HG03432 (cell line): ENCODE measurements around the gene ARPP21.
"Not testable (repeated sequence)": the region's sequence is repeated elsewhere in the genome, so short reads cannot be mapped to it uniquely, and the experiment has no call there.

ENCODE experiments used
- ATAC-seq: cut with Tn5 transposase; IDR thresholded peaks from one replicate; pipeline ENCODE4 v1.9.1; 2021; ENCODE audit warnings: mild to moderate bottlenecking, moderate library complexity; ENCODE audit not compliant: unreplicated experiment

Gene ARPP21

GRCh38 chr3:35776346-35776745, 137.0 kb downstream of the ARPP21 start:
- no peak for ATAC-seq

- no peak for ATAC-seq
These were observed 137.7 kb downstream of the ARPP21 start for GRCh38 chr3:35777065-35777464.

GRCh38 chr3:35777563-35778554, 138.5 kb downstream of the ARPP21 start:
- no peak for ATAC-seq

- ATAC-seq, result no peak
These were observed 140.3 kb downstream of the ARPP21 start for GRCh38 chr3:35779611-35780010.

GRCh38 chr3:35780800-35781199, 141.5 kb downstream of the ARPP21 start:
- ATAC-seq, result no peak

GRCh38 chr3:35781558-35781957, 142.2 kb downstream of the ARPP21 start:
- ATAC-seq, result no peak

GRCh38 chr3:35782355-35782754, 143.0 kb downstream of the ARPP21 start:
- no peak for ATAC-seq

- no peak for ATAC-seq
These were observed 144.8 kb downstream of the ARPP21 start for GRCh38 chr3:35784169-35784568.

- ATAC-seq, result no peak
These were observed 146.0 kb downstream of the ARPP21 start for GRCh38 chr3:35785234-35785888.

GRCh38 chr3:35787936-35788335, 148.6 kb downstream of the ARPP21 start:
- no peak for ATAC-seq

- ATAC-seq, result no peak
These were observed 149.9 kb downstream of the ARPP21 start for GRCh38 chr3:35789042-35789831.

GRCh38 chr3:35790764-35791163, 151.4 kb downstream of the ARPP21 start:
- no peak for ATAC-seq

GRCh38 chr3:35793667-35794066, 154.3 kb downstream of the ARPP21 start:
- no peak for ATAC-seq

- no peak for ATAC-seq
These were observed 161.7 kb downstream of the ARPP21 start for GRCh38 chr3:35800960-35801459.

GRCh38 chr3:35814531-35814930, 175.2 kb downstream of the ARPP21 start:
- no peak for ATAC-seq

- not testable (repeated sequence) for ATAC-seq
These were observed 176.5 kb downstream of the ARPP21 start for GRCh38 chr3:35815796-35816195.

GRCh38 chr3:35817216-35817615, 177.9 kb downstream of the ARPP21 start:
- ATAC-seq, result no peak

GRCh38 chr3:35832140-35832571, 192.8 kb downstream of the ARPP21 start:
- no peak for ATAC-seq
